Body of pancreas (tissue), 4 donors: Measurements from ENCODE around the gene GPR17. TPM values are rescaled to one million over a fixed set of nuclear protein-coding genes. Genes with fewer than 3 reads are reported as not detected.

ENCODE experiments used
- ATAC-seq: fragments of 150-250 bp; one replicate; pipeline ENCODE4 v1.9.1; 2016
- DNase-seq, 4 donors: peaks; one replicate each; pipeline ENCODE4 v3.0.0-alpha.2; 2019
- H3K27ac ChIP-seq, 4 donors: fragments of 200-600 bp; sonication (generic); 1 replicate in 3 of 4; 2 replicates in 1 of 4; pipeline versions ENCODE4 v1.5.1 to v1.6.1; 2016 to 2019; ENCODE audit warnings: mild to moderate bottlenecking in 1 of 4, mixed read lengths in 1 of 4, moderate library complexity in 1 of 4
- H3K27me3 ChIP-seq, 2 donors: fragments of 200-600 bp; sonication (generic); one replicate each; pipeline ENCODE4 v1.6.0; 2016; ENCODE audit warnings: mild to moderate bottlenecking in 1 of 2
- H3K36me3 ChIP-seq, 2 donors: fragments of 200-600 bp; sonication (generic); replicated peaks in 1 of 2; 2 replicates each; pipeline ENCODE4 v1.5.1; 2016; ENCODE audit warnings: low read depth in 2 of 2; ENCODE audit not compliant: insufficient read depth in 1 of 2
- H3K4me1 ChIP-seq: fragments of 200-600 bp; sonication (generic); one replicate; pipeline ENCODE4 v1.6.0; 2016
- H3K4me3 ChIP-seq, 2 donors: fragments of 200-600 bp; sonication (generic); 1 replicate in 1 of 2; 2 replicates in 1 of 2; pipeline ENCODE4 v1.5.1; 2016 to 2019
- H3K9me3 ChIP-seq, 3 donors: fragments of 200-600 bp; sonication (generic); 1 replicate in 2 of 3; 2 replicates in 1 of 3; pipeline ENCODE4 v1.5.1; 2016
- CTCF ChIP-seq, 7 experiments: fragments of 450-650 bp in 4 of 7; fragments of 200-600 bp in 3 of 7; sonication (generic) in 3 of 7; IDR thresholded peaks; one replicate each; pipeline ENCODE4 v1.5.1; 2016 to 2019; ENCODE audit warnings: antibody characterized with exemption in 7 of 7
- POLR2A ChIP-seq, 3 donors: fragments of 450-650 bp; IDR thresholded peaks; one replicate each; pipeline ENCODE4 v1.6.1; 2016; ENCODE audit warnings: antibody characterized with exemption in 3 of 3, mild to moderate bottlenecking in 2 of 3
- WGBS, 2 donors: methylation state at CpG; one replicate each; pipeline ENCODE4 v1.1.5; 2017; 5-methylcytosine and 5-hydroxymethylcytosine counted together
- intact Hi-C: fragments of 100-400 bp; cut with DNase I; formaldehyde crosslinking; loops from one replicate; pipeline ENCODE4 v1.15.1; 2023
- total RNA-seq, 2 donors: library from RNA; depleted of rRNA; stranded (reverse); fragments of >200 nt; gene quantifications; one replicate each; pipeline ENCODE4 v1.1.0, GENCODE V29; 2016

Gene GPR17
- total RNA-seq, 2 donors from 2014 or later = 0.26 TPM; not detected in 1

- Histone ChIP-seq H3K4me3 (peak within 1 kb of the TSS in 1 of 2 donors; percentile 32), H3K27me3 (peaks cover 0 to 6% of the 10 kb centered on the region in 2 donors), H3K4me1 (peaks cover 13% of the 10 kb centered on the region), H3K9me3 (no peaks in the 10 kb centered on the region), H3K36me3 (no peaks in the 10 kb centered on the region), H3K27ac (peak within 1 kb of the TSS in 2 of 4 donors; percentile 24 to 28)
- ATAC-seq = peak; percentile 45
- intact Hi-C loops = no loop called here
- WGBS, 2 donors = 2 to 4% methylated on average over 30 to 56 of the region's 56 CpGs
- no peak for TF ChIP-seq POLR2A (IDR thresholded peaks at IDR 0.05)
- peak in 1 of 7 experiments; percentile 8 for TF ChIP-seq CTCF (IDR thresholded peaks at IDR 0.05)
- peak in 2 of 4 donors; percentile 28 to 41 for DNase-seq
Measured at GRCh38 chr2:127675331-127676261, 29.6 kb downstream of the GPR17 start, which contains the start of gene LIMS2. Gene LIMS2, minus strand, starts transcription at chr2:127675530. Its CDS starts 506 bp downstream, at chr2:127675024.

- Histone ChIP-seq H3K4me1 (peaks cover 13% of the 10 kb centered on the region), H3K36me3 (no peaks in the 10 kb centered on the region), H3K9me3 (no peaks in the 10 kb centered on the region), H3K4me3 (no peak overlapping the region), H3K27me3 (peaks cover 0 to 6% of the 10 kb centered on the region in 2 donors), H3K27ac (no peak overlapping the region)
- no peak for ATAC-seq
- WGBS, 2 donors = 61 to 97% methylated on average over 2 of the region's 2 CpGs
- no peak for DNase-seq
- intact Hi-C loops = no loop called here
- TF ChIP-seq CTCF (IDR thresholded peaks at IDR 0.05) = no peak
- TF ChIP-seq POLR2A (IDR thresholded peaks at IDR 0.05) = no peak
Measured at GRCh38 chr2:127676906-127677305, 31.0 kb downstream of the GPR17 start.

GRCh38 chr2:127678531-127678930 lies 32.6 kb downstream of the GPR17 start:
- H3K4me1 ChIP-seq = peaks cover 21% of the 10 kb centered on the region

GRCh38 chr2:127678991-127679390 lies 33.0 kb downstream of the GPR17 start:
- peaks cover 26% of the 10 kb centered on the region for H3K4me1 ChIP-seq
- no peak overlapping the region for H3K4me3 ChIP-seq
- ATAC-seq = no peak
- TF ChIP-seq CTCF (IDR thresholded peaks at IDR 0.05) = no peak
- no peak for TF ChIP-seq POLR2A (IDR thresholded peaks at IDR 0.05)
- peaks cover 0 to 6% of the 10 kb centered on the region in 2 donors for H3K27me3 ChIP-seq
- no peak for DNase-seq
- intact Hi-C loops = no loop called here
- H3K27ac ChIP-seq = no peak overlapping the region
- WGBS, 2 donors = 81 to 84% methylated on average over 6 of the region's 6 CpGs
- no peaks in the 10 kb centered on the region for H3K36me3 ChIP-seq
- no peaks in the 10 kb centered on the region for H3K9me3 ChIP-seq

More at GRCh38 chr2:127678531-127678930, 32.6 kb downstream of the GPR17 start:
- no peak for TF ChIP-seq POLR2A (IDR thresholded peaks at IDR 0.05)
- no peak for TF ChIP-seq CTCF (IDR thresholded peaks at IDR 0.05)
- DNase-seq (no peak), ATAC-seq (no peak)
- Histone ChIP-seq H3K36me3 (no peaks in the 10 kb centered on the region), H3K27ac (no peak overlapping the region), H3K4me3 (no peak overlapping the region), H3K9me3 (no peaks in the 10 kb centered on the region), H3K27me3 (peaks cover 0 to 6% of the 10 kb centered on the region in 2 donors)
- 72 to 73% methylated on average over 10 of the region's 10 CpGs for WGBS, 2 donors
- intact Hi-C loops = no loop called here
